H1 (cell line): ENCODE results near the gene NR1I2. TPM values are rescaled to one million over a fixed set of nuclear protein-coding genes. Genes with fewer than 3 reads are reported as not detected.

Experiments
- CTCF ChIA-PET: fragments of 300-600 bp; sonication (Branson Sonifier 250); formaldehyde crosslinking; loops from one replicate; lab custom pipeline; 2021; ENCODE audit not compliant: partially characterized antibody; lab: Charles Lee
- POLR2A ChIA-PET: fragments of 300-600 bp; sonication (Branson Sonifier 250); formaldehyde crosslinking; loops from one replicate; lab custom pipeline; 2021; ENCODE audit warnings: inconsistent platforms; ENCODE audit not compliant: partially characterized antibody; lab: Charles Lee
- DNase-seq, 2 experiments: peaks; one replicate each; pipeline versions ENCODE4 v3.0.0 to v3.0.0-alpha.2; 2010 to 2022; ENCODE audit warnings: low spot score in 2 of 2, low read depth in 1 of 2, mixed read lengths in 1 of 2
- FAIRE-seq: peaks from 2 replicates; lab custom pipeline; 2011; peaks lifted over from hg19 to GRCh38; lab: Jason Lieb, UNC
- H2AFZ ChIP-seq: 2 replicates; pipeline ENCODE4 v1.8.1; 2012; ENCODE audit warnings: low read length, inconsistent platforms
- H2AK5ac ChIP-seq: 2 replicates; pipeline ENCODE4 v1.6.1; 2013; ENCODE audit warnings: low read depth, low read length
- H2BK120ac ChIP-seq: replicated peaks from 2 replicates; pipeline ENCODE3; 2013; ENCODE audit warnings: low read depth, low read length, inconsistent platforms
- H2BK12ac ChIP-seq: 2 replicates; pipeline ENCODE4 v1.6.1; 2013; ENCODE audit warnings: low read depth, low read length
- H2BK15ac ChIP-seq: 2 replicates; pipeline ENCODE4 v1.6.1; 2013; ENCODE audit warnings: low read length
- H2BK20ac ChIP-seq: 2 replicates; pipeline ENCODE4 v1.6.1; 2013; ENCODE audit warnings: low read length
- H2BK5ac ChIP-seq: 2 replicates; pipeline ENCODE4 v1.6.1; 2013; ENCODE audit warnings: low read depth, low read length
- H3K14ac ChIP-seq: 2 replicates; pipeline ENCODE4 v1.6.1; 2013; ENCODE audit warnings: inconsistent platforms; ENCODE audit not compliant: insufficient read length
- H3K18ac ChIP-seq: 2 replicates; pipeline ENCODE4 v1.6.1; 2013; ENCODE audit warnings: low read length; ENCODE audit errors: extremely low read depth
- H3K23ac ChIP-seq: 2 replicates; pipeline ENCODE4 v1.6.1; 2013; ENCODE audit warnings: inconsistent platforms; ENCODE audit not compliant: insufficient read length
- H3K23me2 ChIP-seq: 2 replicates; pipeline ENCODE4 v1.6.1; 2013; ENCODE audit warnings: low read depth, low read length
- H3K27ac ChIP-seq: 2 replicates; pipeline ENCODE4 v1.6.1; 2011; ENCODE audit warnings: low read depth, low read length, inconsistent platforms
- H3K27me3 ChIP-seq, 4 experiments: replicated peaks in 1 of 4; 1 replicate in 1 of 4; 2 replicates in 3 of 4; pipeline versions ENCODE4 v1.6.1 to v1.8.1; 2011 to 2013; ENCODE audit warnings: low read length in 3 of 4, mild to moderate bottlenecking in 3 of 4, inconsistent platforms in 2 of 4, mixed read lengths in 2 of 4, moderate library complexity in 1 of 4; ENCODE audit not compliant: control insufficient read depth in 3 of 4, insufficient read depth in 3 of 4; ENCODE audit errors: extremely low read depth in 1 of 4
- H3K36me3 ChIP-seq, 4 experiments: 2 replicates each; pipeline versions ENCODE4 v1.6.1 to v1.8.1; 2011 to 2013; ENCODE audit warnings: mild to moderate bottlenecking in 4 of 4, low read length in 3 of 4, moderate library complexity in 2 of 4, control low read depth in 1 of 4, inconsistent platforms in 1 of 4; ENCODE audit not compliant: insufficient read depth in 4 of 4, control insufficient read depth in 2 of 4
- H3K4ac ChIP-seq: replicated peaks from 2 replicates; pipeline ENCODE3; 2013; ENCODE audit warnings: low read length, low read depth, mixed read lengths, inconsistent platforms; ENCODE audit not compliant: insufficient read length
- H3K4me1 ChIP-seq, 4 experiments: replicated peaks in 1 of 4; 1 replicate in 1 of 4; 2 replicates in 3 of 4; pipeline versions ENCODE4 v1.6.1 to v1.8.1; 2011 to 2013; ENCODE audit warnings: low read length in 3 of 4, inconsistent platforms in 2 of 4, mixed read lengths in 1 of 4; ENCODE audit not compliant: insufficient read depth in 4 of 4, control insufficient read depth in 3 of 4
- H3K4me2 ChIP-seq, 2 experiments: 2 replicates each; pipeline versions ENCODE4 v1.6.1 to v1.8.1; 2011 to 2013; ENCODE audit warnings: low read depth in 2 of 2, low read length in 2 of 2, control low read depth in 1 of 2, inconsistent platforms in 1 of 2, mild to moderate bottlenecking in 1 of 2; ENCODE audit not compliant: insufficient read depth in 1 of 2
- H3K4me3 ChIP-seq, 4 experiments: fragments of 200-600, 300-600 bp in 1 of 4; sonication (generic), shearing (Covaris generic), sonication (Bioruptor Twin) in 1 of 4; 2 replicates each; pipeline versions ENCODE4 v1.5.1 to v1.8.1; 2011 to 2016; ENCODE audit warnings: low read length in 4 of 4, low read depth in 3 of 4, control low read depth in 2 of 4, inconsistent platforms in 2 of 4, mild to moderate bottlenecking in 2 of 4, mixed read lengths in 1 of 4, moderate library complexity in 1 of 4; ENCODE audit not compliant: insufficient read depth in 2 of 4; ENCODE audit errors: extremely low read depth in 1 of 4
- H3K56ac ChIP-seq: replicated peaks from 2 replicates; pipeline ENCODE3; 2013; ENCODE audit warnings: low read depth, mild to moderate bottlenecking, mixed read lengths, low read length, inconsistent platforms; ENCODE audit not compliant: insufficient read length
- H3K79me1 ChIP-seq: 2 replicates; pipeline ENCODE4 v1.6.1; 2013; ENCODE audit warnings: low read depth, low read length, control low read depth
- H3K79me2 ChIP-seq, 2 experiments: 2 replicates each; pipeline versions ENCODE4 v1.6.1 to v1.8.1; 2012 to 2013; ENCODE audit warnings: low read length in 2 of 2, mild to moderate bottlenecking in 2 of 2, inconsistent platforms in 1 of 2; ENCODE audit not compliant: insufficient read depth in 2 of 2, control insufficient read depth in 1 of 2
- H3K9ac ChIP-seq, 4 experiments: replicated peaks in 1 of 4; 1 replicate in 1 of 4; 2 replicates in 3 of 4; pipeline versions ENCODE4 v1.6.1 to v1.8.1; 2011 to 2013; ENCODE audit warnings: low read depth in 3 of 4, low read length in 3 of 4, control low read depth in 2 of 4, mild to moderate bottlenecking in 2 of 4, moderate library complexity in 2 of 4, inconsistent platforms in 1 of 4; ENCODE audit errors: extremely low read depth in 1 of 4
- H3K9me3 ChIP-seq, 2 experiments: 2 replicates each; pipeline versions ENCODE4 v1.6.1 to v1.8.1; 2012 to 2013; ENCODE audit warnings: mild to moderate bottlenecking in 2 of 2, moderate library complexity in 2 of 2, control low read depth in 1 of 2, inconsistent platforms in 1 of 2, low read depth in 1 of 2, low read length in 1 of 2, mixed read lengths in 1 of 2; ENCODE audit not compliant: insufficient read depth in 2 of 2
- H4K20me1 ChIP-seq, 2 experiments: replicated peaks in 1 of 2; 2 replicates each; pipeline versions ENCODE3 to v1.8.1; 2011 to 2013; ENCODE audit warnings: inconsistent platforms in 2 of 2, low read length in 2 of 2, mild to moderate bottlenecking in 1 of 2; ENCODE audit not compliant: insufficient read depth in 2 of 2, control insufficient read depth in 1 of 2
- H4K5ac ChIP-seq: 2 replicates; pipeline ENCODE4 v1.6.1; 2013; ENCODE audit warnings: low read length, low read depth, mixed read lengths, inconsistent platforms; ENCODE audit not compliant: insufficient read length
- H4K8ac ChIP-seq: 2 replicates; pipeline ENCODE4 v1.8.0; 2013; ENCODE audit warnings: mild to moderate bottlenecking, moderate library complexity, low read length, inconsistent platforms; ENCODE audit not compliant: insufficient read depth; ENCODE audit errors: extremely low read depth
- H4K91ac ChIP-seq: replicated peaks from 2 replicates; pipeline ENCODE3; 2013; ENCODE audit warnings: low read length, mixed read lengths, inconsistent platforms; ENCODE audit not compliant: insufficient read length
- EGR1 ChIP-seq: IDR thresholded peaks from 2 replicates; pipeline ENCODE4 v1.6.1; 2011; ENCODE audit warnings: low read depth, low read length, borderline replicate concordance
- SP1 ChIP-seq: IDR thresholded peaks from 2 replicates; pipeline ENCODE4 v1.6.1; 2011; ENCODE audit warnings: low read depth, low read length
- polyA plus RNA-seq, 7 experiments: library from polyadenylated mRNA; depleted of rRNA in 3 of 7; stranded (reverse) in 5 of 7; unstranded in 2 of 7; fragments of >200 nt in 5 of 7; fragments of 200-250 nt in 2 of 7; gene quantifications; 1 replicate in 5 of 7; 2 replicates in 1 of 7; 4 replicates in 1 of 7; pipeline versions ENCODE4 v1.2.1 to v1.2.3, GENCODE V29; 2011 to 2013; ENCODE audit warnings: missing spikeins in 2 of 7, mixed read lengths in 2 of 7
- total RNA-seq: library from RNA; stranded (reverse); fragmentation: NEBNext Ultra II Directional; extraction: Animal tissue kit (Norgen Biotek cat#: 25700); gene quantifications from 2 replicates; pipeline ENCODE4 v1.2.1, GENCODE V29; 2021

Gene NR1I2
- total and polyA plus RNA-seq, 2 of the 8 experiments (the other 6 are each of a cell fraction or from before 2014, with no cell fraction given) = 0.28 to 1.8 TPM

DNA sequence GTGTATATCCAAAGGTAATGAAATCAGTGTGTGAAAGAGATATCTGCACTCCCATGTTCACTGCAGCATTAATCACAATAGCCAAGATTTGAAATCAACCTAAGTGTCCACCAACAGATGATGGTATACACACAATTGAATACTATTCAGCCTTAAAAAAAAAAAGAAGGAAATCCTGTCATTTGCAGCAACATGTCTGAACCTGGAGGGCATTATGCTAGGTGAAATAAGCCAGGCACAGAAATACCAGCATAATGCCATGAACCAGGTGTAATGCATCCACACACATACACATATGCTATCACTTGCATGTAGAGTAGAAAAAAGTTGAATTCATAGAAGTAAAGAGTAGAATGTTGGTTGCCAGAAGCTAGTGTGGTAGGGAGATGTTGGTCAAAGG is 18.4 kb upstream of the NR1I2 start:
- Histone ChIP-seq H3K4me2 (no peak overlapping the region), H3K9me3 (peaks cover 0 to 6% of the 10 kb centered on the region in 2 experiments; a peak in 1 of 4 replicates), H2BK12ac (no peak overlapping the region), H2BK15ac (no peak overlapping the region), H3K36me3 (no peaks in the 10 kb centered on the region), H4K5ac (no peak overlapping the region), H4K20me1 (no peaks in the 10 kb centered on the region), H3K79me1 (no peaks in the 10 kb centered on the region), H3K4me3 (no peak overlapping the region), H4K91ac (no peak overlapping the region), H3K27me3 (peaks cover 0 to 1% (median 0%) of the 10 kb centered on the region in 4 experiments; a peak in 1 of 7 replicates), H3K4ac (no peak overlapping the region), H3K27ac (no peak overlapping the region), H2BK5ac (no peak overlapping the region), H3K23ac (no peak overlapping the region), H3K9ac (no peak overlapping the region), H3K23me2 (no peaks in the 10 kb centered on the region), H3K4me1 (no peaks in the 10 kb centered on the region), H3K79me2 (no peaks in the 10 kb centered on the region), H2BK20ac (no peak overlapping the region), H3K18ac (no peak overlapping the region), H3K14ac (no peak overlapping the region), H3K56ac (no peak overlapping the region), H2BK120ac (no peak overlapping the region), H2AFZ (no peak overlapping the region), H4K8ac (no peak overlapping the region), H2AK5ac (no peak overlapping the region)
- FAIRE-seq (no peak), DNase-seq (no peak)
- POLR2A ChIA-PET = no interaction called here
- CTCF ChIA-PET = no interaction called here
- TF ChIP-seq SP1 (no peak), EGR1 (no peak)
